ENCODE results near the gene KLHL4.
"Not testable (repeated sequence)": the region's sequence is repeated elsewhere in the genome, so short reads cannot be mapped to it uniquely, and the experiment has no call there.

The KLHL4 gene

GRCh38 chrX:87663421-87663820 lies 145.8 kb downstream of the KLHL4 start:
- DNase-seq, result no peak

- DNase-seq, result no peak
Measured at GRCh38 chrX:87664381-87664780, 146.8 kb downstream of the KLHL4 start.

- no peak for DNase-seq
Measured at GRCh38 chrX:87679849-87680248, 162.2 kb downstream of the KLHL4 start.

GRCh38 chrX:87687703-87688102 lies 170.1 kb downstream of the KLHL4 start:
- no peak for DNase-seq

- not testable (repeated sequence) for DNase-seq
Measured at GRCh38 chrX:87688113-87688748, 170.6 kb downstream of the KLHL4 start.

- DNase-seq, result not testable (repeated sequence)
Measured at GRCh38 chrX:87689218-87689617, 171.6 kb downstream of the KLHL4 start.

- no peak for DNase-seq
Measured at GRCh38 chrX:87693204-87693603, 175.6 kb downstream of the KLHL4 start.

- DNase-seq, result no peak
Measured at GRCh38 chrX:87697409-87697808, 179.8 kb downstream of the KLHL4 start.

- no peak for DNase-seq
Measured at GRCh38 chrX:87702795-87703194, 185.2 kb downstream of the KLHL4 start.

- DNase-seq, result not testable (repeated sequence)
Measured at GRCh38 chrX:87703469-87703868, 185.9 kb downstream of the KLHL4 start.

- no peak for DNase-seq
Measured at GRCh38 chrX:87706134-87706533, 188.5 kb downstream of the KLHL4 start.

- DNase-seq, result no peak
Measured at GRCh38 chrX:87710580-87710979, 193.0 kb downstream of the KLHL4 start.
